Panc1 (cell line): Measurements from ENCODE around the gene DYNC1H1. TPM values are rescaled to one million over a fixed set of nuclear protein-coding genes. Genes with fewer than 3 reads are reported as not detected.

Source experiments
- ATAC-seq: fragments of 200-7000 bp; cut with Tn5 transposase; 2 replicates; pipeline ENCODE4 v1.9.1; 2020; ENCODE audit warnings: mild to moderate bottlenecking, moderate library complexity
- BruUV-seq: library from RNA; stranded (reverse); fragments of 400-500 nt; replicated peaks from 2 replicates; lab custom pipeline; 2021; lab: Mats Ljungman, UMichigan
- CTCF ChIA-PET: fragments of 300-600 bp; sonication (Branson Sonifier 250); formaldehyde crosslinking; loops from one replicate; lab custom pipeline; 2022; ENCODE audit warnings: antibody characterized with exemption; lab: Charles Lee
- POLR2A ChIA-PET: fragments of 300-600 bp; sonication (Branson Sonifier 250); formaldehyde crosslinking; loops from one replicate; lab custom pipeline; 2022; ENCODE audit warnings: antibody characterized with exemption; lab: Charles Lee
- DNase-seq: peaks from one replicate; pipeline ENCODE4 v3.0.0-alpha.2; 2010; ENCODE audit warnings: low read depth, low spot score
- H3K27ac ChIP-seq: 2 replicates; pipeline ENCODE4 v1.5.1; 2011; ENCODE audit warnings: mild to moderate bottlenecking, low read length, inconsistent platforms
- H3K27me3 ChIP-seq: fragments of 200-500 bp; sonication (Bioruptor generic); 2 replicates; pipeline ENCODE4 v1.6.0; 2014; ENCODE audit warnings: low read length, inconsistent platforms; ENCODE audit not compliant: control insufficient read depth, insufficient read depth
- H3K36me3 ChIP-seq: fragments of 200-500 bp; sonication (Bioruptor generic); 2 replicates; pipeline ENCODE4 v1.5.1; 2014; ENCODE audit warnings: inconsistent platforms, mild to moderate bottlenecking, low read length, moderate library complexity; ENCODE audit not compliant: control insufficient read depth, insufficient read depth
- H3K4me1 ChIP-seq: 2 replicates; pipeline ENCODE4 v1.5.1; 2011; ENCODE audit warnings: inconsistent platforms, mild to moderate bottlenecking, low read length, moderate library complexity; ENCODE audit not compliant: control insufficient read depth, insufficient read depth
- H3K4me3 ChIP-seq, 2 experiments: 2 replicates each; pipeline ENCODE4 v1.5.1; 2011 to 2012; ENCODE audit warnings: low read depth in 2 of 2, low read length in 2 of 2, mild to moderate bottlenecking in 2 of 2, inconsistent platforms in 1 of 2, moderate library complexity in 1 of 2
- H3K9me3 ChIP-seq: fragments of 200-500 bp; sonication (Bioruptor generic); 2 replicates; pipeline ENCODE4 v1.5.1; 2014; ENCODE audit warnings: low read depth, mild to moderate bottlenecking, inconsistent platforms, low read length, moderate library complexity; ENCODE audit not compliant: control insufficient read depth, insufficient read depth
- CTCF ChIP-seq: fragments of 450-650 bp; IDR thresholded peaks from 2 replicates; pipeline ENCODE4 v1.5.1; 2017; ENCODE audit warnings: mild to moderate bottlenecking
- POLR2AphosphoS5 ChIP-seq: IDR thresholded peaks from 2 replicates; pipeline ENCODE4 v1.6.1; 2012; ENCODE audit warnings: mild to moderate bottlenecking, low read depth, low read length, moderate library complexity
- REST ChIP-seq, 2 experiments: IDR thresholded peaks; 2 replicates each; pipeline ENCODE4 v1.6.1; 2011 to 2012; ENCODE audit warnings: low read depth in 2 of 2, control low read depth in 1 of 2, low read length in 1 of 2, mild to moderate bottlenecking in 1 of 2, moderate library complexity in 1 of 2; ENCODE audit not compliant: insufficient read depth in 1 of 2
- SIN3A ChIP-seq: IDR thresholded peaks from 2 replicates; pipeline ENCODE4 v1.6.1; 2012; ENCODE audit warnings: low read depth, mild to moderate bottlenecking, low read length, moderate library complexity, borderline replicate concordance; ENCODE audit not compliant: insufficient read depth
- TCF7L2 ChIP-seq: IDR thresholded peaks from 2 replicates; pipeline ENCODE4 v1.6.1; 2011; ENCODE audit warnings: mild to moderate bottlenecking, low read depth, low read length, inconsistent platforms
- in situ Hi-C: cut with HindIII; loops from 2 replicates; pipeline ENCODE4 v1.10.0; 2016; ENCODE audit warnings: low sequenced_read_pairs, low pct_unique_long_range_greater_than_20kb
- intact Hi-C: fragments of 100-400 bp; cut with micrococcal nuclease; formaldehyde crosslinking; loops from one replicate; pipeline ENCODE4 v1.10.0; 2022; ENCODE audit not compliant: unreplicated experiment
- total RNA-seq: library from RNA; stranded (reverse); gene quantifications from one replicate; pipeline ENCODE4 v1.2.1, GENCODE V29; 2021; ENCODE audit not compliant: unreplicated experiment

DYNC1H1 gene
- total RNA-seq, 1 experiment from 2014 or later = 382 TPM

GRCh38 chr14:101918065-101918989 is 46.0 kb upstream of the DYNC1H1 start:
- in situ Hi-C loops (no loop called here), intact Hi-C loops (no loop called here)
- Histone ChIP-seq H3K27me3 (no peaks in the 10 kb centered on the region), H3K4me3 (no peak overlapping the region), H3K36me3 (peaks cover 3% of the 10 kb centered on the region; the same call in 1 of the 2 replicates), H3K9me3 (no peaks in the 10 kb centered on the region), H3K27ac (no peak overlapping the region), H3K4me1 (no peaks in the 10 kb centered on the region)
- ATAC-seq (no peak), DNase-seq (no peak)
- CTCF ChIA-PET = no interaction called here
- POLR2A ChIA-PET = no interaction called here
- TF ChIP-seq REST (IDR thresholded peaks at IDR 0.05; ENCODE audit: insufficient read depth in 1 of 2, low read depth in 2 of 2, low read length in 1 of 2) (no peak), TCF7L2 (no peak), CTCF (no peak), SIN3A (no peak), POLR2AphosphoS5 (no peak)
- BruUV-seq = no TSS peak

DNA sequence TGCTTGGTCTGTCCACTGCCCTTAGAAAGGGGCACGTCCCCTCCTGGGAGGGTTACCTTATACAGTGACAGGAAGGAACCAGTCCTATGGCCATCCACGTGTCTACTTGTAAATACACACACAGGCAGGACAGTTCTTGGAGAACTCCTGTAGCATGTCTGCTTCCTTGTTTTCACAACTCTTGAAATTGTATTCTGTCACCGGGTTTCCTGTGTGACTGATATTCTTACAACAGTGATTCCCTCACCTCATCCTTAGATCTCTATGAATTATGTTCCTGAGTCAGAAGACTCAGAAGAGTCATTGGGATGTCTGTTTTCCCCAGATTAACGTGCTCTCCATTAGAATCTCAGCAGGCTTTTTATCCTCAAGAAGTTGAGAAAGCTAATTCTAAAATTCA is 44.1 kb upstream of the DYNC1H1 start:
- Histone ChIP-seq H3K4me3 (no peak overlapping the region), H3K36me3 (peaks cover 3% of the 10 kb centered on the region; the same call in 1 of the 2 replicates), H3K9me3 (no peaks in the 10 kb centered on the region), H3K27me3 (no peaks in the 10 kb centered on the region), H3K4me1 (no peaks in the 10 kb centered on the region), H3K27ac (no peak overlapping the region)
- TF ChIP-seq TCF7L2 (no peak), SIN3A (no peak), REST (IDR thresholded peaks at IDR 0.05; ENCODE audit: insufficient read depth in 1 of 2, low read depth in 2 of 2, low read length in 1 of 2) (no peak), POLR2AphosphoS5 (no peak), CTCF (no peak)
- intact Hi-C loops = no loop called here
- ATAC-seq = no peak
- BruUV-seq = no TSS peak
- ChIA-PET CTCF (no interaction called here), POLR2A (interaction anchor here (0.6 kb wide), 1 partner anchor 73 kb away, joined by 8 read pairs; no protein-coding TSS in a partner anchor)
- no peak for DNase-seq
- in situ Hi-C loops = no loop called here
